HG03025 (cell line): Measurements from ENCODE around the gene ARHGAP31.
A peak's percentile ranks its signal among the peaks of the same experiment; 100 is the strongest.
"Not testable (repeated sequence)": the region's sequence is repeated elsewhere in the genome, so short reads cannot be mapped to it uniquely, and the experiment has no call there.

ENCODE experiments used
- ATAC-seq: cut with Tn5 transposase; IDR thresholded peaks from one replicate; pipeline ENCODE4 v1.9.1; 2021; ENCODE audit warnings: mild to moderate bottlenecking, moderate library complexity; ENCODE audit not compliant: unreplicated experiment, low FRiP score

The ARHGAP31 gene

GRCh38 chr3:119293871-119294695 is at the start of gene ARHGAP31:
ARHGAP31 (plus strand) TSS chr3:119294383; CDS start chr3:119294905, 522 bp downstream.
- peak; percentile 66 for ATAC-seq

GRCh38 chr3:119245778-119246177 is 48.4 kb upstream of the ARHGAP31 start:
- no peak for ATAC-seq

GRCh38 chr3:119255214-119255613 is 39.0 kb upstream of the ARHGAP31 start:
- no peak for ATAC-seq

- no peak for ATAC-seq
Measured at GRCh38 chr3:119257111-119257510, 37.1 kb upstream of the ARHGAP31 start.

GRCh38 chr3:119257654-119258410 is 36.4 kb upstream of the ARHGAP31 start:
- ATAC-seq: peak; percentile 71

GRCh38 chr3:119258915-119259314 is 35.3 kb upstream of the ARHGAP31 start:
- ATAC-seq: peak; percentile 96

GRCh38 chr3:119259821-119260220 is 34.4 kb upstream of the ARHGAP31 start:
- no peak for ATAC-seq

- no peak for ATAC-seq
Measured at GRCh38 chr3:119261055-119261454, 33.1 kb upstream of the ARHGAP31 start.

- not testable (repeated sequence) for ATAC-seq
Measured at GRCh38 chr3:119270212-119270611, 24.0 kb upstream of the ARHGAP31 start.

GRCh38 chr3:119276680-119277079 is 17.5 kb upstream of the ARHGAP31 start:
- no peak for ATAC-seq

GRCh38 chr3:119279101-119279554 is 15.1 kb upstream of the ARHGAP31 start:
- ATAC-seq: no peak

- ATAC-seq: no peak
Measured at GRCh38 chr3:119279584-119280243, 14.5 kb upstream of the ARHGAP31 start.

GRCh38 chr3:119288669-119289403 is 5.3 kb upstream of the ARHGAP31 start:
- no peak for ATAC-seq

- ATAC-seq: no peak
Measured at GRCh38 chr3:119289404-119289770, 4.8 kb upstream of the ARHGAP31 start.

GRCh38 chr3:119290613-119291012 is 3.6 kb upstream of the ARHGAP31 start:
- ATAC-seq: no peak

- no peak for ATAC-seq
Measured at GRCh38 chr3:119291062-119291700, 3.0 kb upstream of the ARHGAP31 start.

GRCh38 chr3:119292666-119293065 is 1.5 kb upstream of the ARHGAP31 start:
- ATAC-seq: no peak

- no peak for ATAC-seq
Measured at GRCh38 chr3:119293105-119293870, 895 bp upstream of the ARHGAP31 start.
